GM12891 (cell line): Measurements from ENCODE around the gene RAC3.

ENCODE experiments used
- DNase-seq: peaks from one replicate; pipeline ENCODE4 v3.0.0; 2011; ENCODE audit warnings: low spot score; ENCODE audit not compliant: insufficient read length
- FAIRE-seq: peaks from 2 replicates; lab custom pipeline; 2011; peaks lifted over from hg19 to GRCh38; lab: Jason Lieb, UNC
- PAX5 ChIP-seq: IDR thresholded peaks from 2 replicates; pipeline ENCODE4 v1.6.1; 2011; ENCODE audit warnings: low read length, moderate library complexity, mild to moderate bottlenecking; ENCODE audit not compliant: insufficient read depth, severe bottlenecking
- POLR2A ChIP-seq: IDR thresholded peaks from 2 replicates; pipeline ENCODE4 v1.6.1; 2011; ENCODE audit warnings: low read depth, low read length, control low read depth
- POLR2AphosphoS5 ChIP-seq: IDR thresholded peaks from 2 replicates; pipeline ENCODE4 v1.6.1; 2011; ENCODE audit warnings: low read depth, low read length, control low read depth
- POU2F2 ChIP-seq: IDR thresholded peaks from 2 replicates; pipeline ENCODE4 v1.6.1; 2011; ENCODE audit warnings: low read depth, mild to moderate bottlenecking, control low read depth, low read length, moderate library complexity
- SPI1 ChIP-seq: IDR thresholded peaks from 2 replicates; pipeline ENCODE4 v1.6.1; 2011; ENCODE audit warnings: low read depth, low read length, control low read depth
- TAF1 ChIP-seq: IDR thresholded peaks from 2 replicates; pipeline ENCODE4 v1.6.1; 2011; ENCODE audit warnings: low read depth, low read length, control low read depth

Gene RAC3

DNA sequence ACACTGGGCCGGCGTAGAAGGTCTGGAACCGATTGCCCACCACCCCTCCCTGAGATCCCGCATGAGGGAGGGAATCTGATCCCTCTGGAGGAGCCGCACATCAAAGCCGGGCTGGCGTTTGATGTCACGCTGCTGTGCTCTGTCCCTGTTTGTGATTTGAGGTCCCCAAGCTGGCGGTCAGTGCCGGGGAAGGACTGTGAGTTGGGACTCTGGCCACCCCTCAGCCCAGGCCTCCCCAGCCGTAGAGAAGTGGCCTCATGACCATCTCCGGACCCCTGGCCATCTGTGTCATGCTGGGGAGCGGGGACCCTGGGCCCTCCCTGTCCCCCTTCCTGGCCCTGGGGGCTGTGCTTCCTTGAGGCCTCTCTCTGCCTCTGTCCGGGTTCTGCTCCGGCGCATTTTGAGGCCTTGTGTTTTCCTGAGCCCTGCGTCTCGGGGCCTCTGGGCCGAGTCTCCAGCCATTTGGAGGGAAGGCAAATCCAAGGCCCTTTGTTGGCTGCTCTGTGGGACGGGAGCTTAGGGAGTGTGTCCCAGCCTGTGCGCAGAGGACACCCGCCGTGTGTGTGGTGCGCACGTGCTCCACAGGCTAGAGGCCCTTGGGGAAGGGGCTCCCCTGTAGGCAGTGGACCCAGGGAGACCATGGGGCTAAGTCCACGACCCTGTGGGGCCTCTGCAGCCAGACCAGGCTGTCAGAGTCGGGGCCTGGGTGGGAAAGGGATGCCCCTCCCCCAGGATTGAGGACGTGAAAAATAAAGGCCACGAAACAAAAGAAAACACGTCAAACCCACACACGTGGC is 39.0 kb upstream of the RAC3 start:
- no peak for TF ChIP-seq TAF1
- TF ChIP-seq POLR2A = no peak
- TF ChIP-seq SPI1 = no peak
- TF ChIP-seq POLR2AphosphoS5 = no peak
- FAIRE-seq (no peak), DNase-seq (no peak)

DNA sequence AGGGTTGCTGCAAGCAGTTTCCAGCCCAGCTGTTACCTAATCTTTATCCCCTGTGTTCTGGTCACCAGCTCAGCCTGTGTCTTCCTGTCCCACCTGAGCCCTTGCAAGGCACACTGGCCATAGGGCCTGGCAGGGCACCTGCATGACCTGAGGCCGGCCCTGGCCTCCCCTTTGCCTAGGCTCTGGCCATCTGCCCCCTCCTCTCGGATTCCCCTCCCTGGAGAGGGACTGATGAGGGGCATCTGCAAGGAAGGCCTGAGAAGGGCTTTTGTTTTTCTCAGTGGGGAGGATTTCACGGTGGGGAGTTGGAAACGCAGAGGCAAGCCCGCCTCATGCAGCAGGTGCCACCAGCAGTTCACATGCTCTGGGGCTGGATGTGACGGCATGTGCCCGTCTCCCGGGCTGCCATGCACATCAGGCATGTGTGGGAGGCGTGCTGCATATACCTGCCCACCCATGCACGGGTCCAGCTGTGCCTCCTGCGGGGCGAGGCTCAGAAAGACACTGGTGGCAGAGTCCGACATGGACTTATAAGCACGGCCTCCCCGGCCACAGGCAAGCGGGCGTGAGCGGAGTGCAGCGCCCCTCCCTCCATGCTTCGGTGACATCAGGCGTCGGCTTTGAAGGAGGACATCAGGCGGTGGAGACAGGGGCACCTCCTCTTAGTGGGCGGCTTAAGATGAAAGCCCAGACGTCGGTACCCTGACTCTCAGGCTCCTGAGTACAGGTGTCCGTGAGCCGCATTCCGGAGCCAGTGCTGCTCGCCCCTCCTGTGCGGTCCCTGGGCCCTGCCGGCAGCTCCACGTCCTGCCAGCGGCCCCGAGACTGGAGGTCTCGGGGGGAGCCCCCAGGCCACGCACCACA is 37.5 kb upstream of the RAC3 start:
- FAIRE-seq = no peak
- TF ChIP-seq POLR2A (no peak), SPI1 (no peak), POU2F2 (no peak), PAX5 (no peak), TAF1 (no peak), POLR2AphosphoS5 (no peak)
- no peak for DNase-seq

DNA sequence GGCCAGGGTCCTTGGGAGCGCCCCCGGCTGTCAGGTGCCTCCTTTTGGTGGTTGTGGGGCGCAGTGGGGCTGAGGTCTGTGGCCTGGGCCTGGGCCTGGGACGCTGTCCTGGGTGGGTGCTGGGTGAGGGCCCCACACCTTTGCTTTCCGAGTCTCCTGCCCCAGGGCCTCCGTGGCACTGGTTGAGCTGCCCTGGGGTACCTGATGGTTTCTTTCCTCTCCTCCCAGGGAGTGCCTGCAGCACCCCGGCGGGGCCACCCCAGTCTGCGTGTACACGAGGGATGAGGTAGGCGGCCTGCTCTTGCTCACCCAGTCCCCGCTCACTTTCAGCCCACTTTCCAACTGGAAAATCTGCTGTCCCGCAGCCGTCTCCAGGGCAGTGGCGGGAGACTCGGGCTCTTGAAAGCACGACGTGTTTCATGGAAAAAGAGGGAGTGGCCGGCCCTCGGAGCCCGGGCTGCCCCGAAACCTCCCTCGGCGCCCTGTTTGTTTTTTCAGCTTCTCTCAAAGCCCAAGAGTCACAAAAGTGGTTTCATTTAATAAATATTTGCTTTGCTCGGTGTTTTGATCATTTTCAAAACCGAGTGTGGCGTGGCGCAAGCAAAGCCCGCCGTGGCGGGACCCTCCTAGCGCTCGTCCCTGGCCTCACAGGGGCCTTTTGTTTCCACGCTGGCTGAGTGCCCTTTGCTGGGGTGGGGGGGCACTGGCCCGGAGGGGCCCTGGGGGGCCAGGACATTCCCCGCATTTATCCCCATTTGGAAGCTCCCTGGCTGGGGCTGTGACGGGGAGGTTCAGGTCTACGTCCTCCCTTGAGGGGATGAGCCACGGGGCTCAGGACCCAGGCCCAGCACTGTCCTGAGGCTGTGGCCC is 36.6 kb upstream of the RAC3 start:
- FAIRE-seq = no peak
- no peak for TF ChIP-seq POLR2AphosphoS5
- TF ChIP-seq TAF1 = no peak
- TF ChIP-seq SPI1 = no peak
- TF ChIP-seq POU2F2 = no peak
- TF ChIP-seq POLR2A = no peak
- TF ChIP-seq PAX5 = no peak
- DNase-seq = no peak

GRCh38 chr17:81995463-81996231 is 35.8 kb upstream of the RAC3 start:
- FAIRE-seq (no peak), DNase-seq (no peak)
- no peak for TF ChIP-seq POLR2A
- TF ChIP-seq POU2F2 = no peak
- TF ChIP-seq TAF1 = no peak
- no peak for TF ChIP-seq PAX5
- no peak for TF ChIP-seq SPI1
- TF ChIP-seq POLR2AphosphoS5 = no peak

- DNase-seq (no peak), FAIRE-seq (no peak)
- TF ChIP-seq PAX5 (no peak), TAF1 (no peak), POU2F2 (no peak)
Measured at GRCh38 chr17:81996232-81996756, 35.2 kb upstream of the RAC3 start.

GRCh38 chr17:81996757-81997441 is 34.6 kb upstream of the RAC3 start:
- no peak for TF ChIP-seq POU2F2
- TF ChIP-seq TAF1 = no peak
- TF ChIP-seq POLR2AphosphoS5 = no peak
- TF ChIP-seq SPI1 = no peak
- no peak for TF ChIP-seq PAX5
- no peak for TF ChIP-seq POLR2A
- no peak for FAIRE-seq
- no peak for DNase-seq

DNA sequence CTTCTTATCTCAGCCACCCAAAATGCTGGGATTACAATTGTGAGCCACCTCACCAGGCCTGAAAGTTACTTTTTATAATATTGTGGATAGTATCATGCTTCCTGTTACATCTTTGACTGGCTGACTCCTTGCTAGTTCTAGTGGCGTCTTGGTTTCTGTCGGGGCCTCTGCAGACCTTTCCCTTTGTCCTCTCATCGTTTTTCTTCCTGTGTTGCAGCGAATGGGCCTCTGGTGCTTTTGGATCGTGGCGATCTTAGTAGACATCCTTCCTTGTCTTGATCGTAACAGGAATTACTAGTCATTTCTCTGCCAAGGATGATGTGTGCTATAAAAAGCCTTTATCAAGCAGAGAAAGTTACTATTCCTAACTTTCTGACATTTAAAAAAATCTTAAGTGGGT is 33.3 kb upstream of the RAC3 start:
- DNase-seq = no peak
- TF ChIP-seq SPI1 (no peak), TAF1 (no peak), PAX5 (no peak), POLR2AphosphoS5 (no peak), POU2F2 (no peak), POLR2A (no peak)
- FAIRE-seq = no peak

- FAIRE-seq (no peak), DNase-seq (no peak)
- TF ChIP-seq POU2F2 (no peak), PAX5 (no peak), POLR2A (no peak), TAF1 (no peak), SPI1 (no peak), POLR2AphosphoS5 (no peak)
Measured at GRCh38 chr17:81998691-81999438, 32.6 kb upstream of the RAC3 start.
